Measurements from ENCODE around the gene CRTC1.
"Not testable (repeated sequence)": the region's sequence is repeated elsewhere in the genome, so short reads cannot be mapped to it uniquely, and the experiment has no call there.

Gene CRTC1

GRCh38 chr19:18729933-18730530, 46.6 kb downstream of the CRTC1 start:
- no peak for DNase-seq (ENCODE audit: low read depth)

GRCh38 chr19:18730885-18731513, 47.5 kb downstream of the CRTC1 start:
- no peak for DNase-seq (ENCODE audit: low read depth)

- DNase-seq (ENCODE audit: low read depth): no peak
Measured at GRCh38 chr19:18731562-18732008, 48.1 kb downstream of the CRTC1 start.

- DNase-seq (ENCODE audit: low read depth): no peak
Measured at GRCh38 chr19:18733196-18733647, 49.7 kb downstream of the CRTC1 start.

GRCh38 chr19:18733762-18734332, 50.4 kb downstream of the CRTC1 start:
- DNase-seq (ENCODE audit: low read depth): not testable (repeated sequence)

- DNase-seq (ENCODE audit: low read depth): no peak
Measured at GRCh38 chr19:18735324-18735723, 51.8 kb downstream of the CRTC1 start.

GRCh38 chr19:18735752-18736151, 52.3 kb downstream of the CRTC1 start:
- DNase-seq (ENCODE audit: low read depth): no peak

GRCh38 chr19:18736415-18737336, 53.2 kb downstream of the CRTC1 start:
- DNase-seq (ENCODE audit: low read depth): no peak

GRCh38 chr19:18737337-18737953, 54.0 kb downstream of the CRTC1 start:
- DNase-seq (ENCODE audit: low read depth): no peak

- DNase-seq (ENCODE audit: low read depth): no peak
Measured at GRCh38 chr19:18737954-18738351, 54.5 kb downstream of the CRTC1 start.

GRCh38 chr19:18738961-18739690, 55.6 kb downstream of the CRTC1 start:
- no peak for DNase-seq (ENCODE audit: low read depth)

GRCh38 chr19:18741124-18742121, 57.9 kb downstream of the CRTC1 start:
- no peak for DNase-seq (ENCODE audit: low read depth)

GRCh38 chr19:18742324-18742723, 58.8 kb downstream of the CRTC1 start:
- no peak for DNase-seq (ENCODE audit: low read depth)

GRCh38 chr19:18742838-18743783, 59.6 kb downstream of the CRTC1 start:
- DNase-seq (ENCODE audit: low read depth): no peak

- DNase-seq (ENCODE audit: low read depth): no peak
Measured at GRCh38 chr19:18743784-18744418, 60.4 kb downstream of the CRTC1 start.

GRCh38 chr19:18745012-18745735, 61.7 kb downstream of the CRTC1 start:
- DNase-seq (ENCODE audit: low read depth): no peak

GRCh38 chr19:18745931-18746330, 62.5 kb downstream of the CRTC1 start:
- no peak for DNase-seq (ENCODE audit: low read depth)

Measured in stimulated activated CD8-positive, alpha-beta memory T cell treated with anti-CD3 and anti-CD28 coated beads, Interleukin-12 subunit alpha, Interleukin-12 subunit beta, amount 100 ng/mL, for 4 hours (primary cell).